Mononuclear cell (primary cell): ENCODE data around the gene AIF1. TPM values are rescaled to one million over a fixed set of nuclear protein-coding genes. Genes with fewer than 3 reads are reported as not detected.

Experiments used
- H3K27me3 ChIP-seq: 2 replicates; pipeline ENCODE4 v1.6.0; 2011; ENCODE audit warnings: low read length, control low read depth; ENCODE audit not compliant: insufficient read depth
- H3K4me1 ChIP-seq: 2 replicates; pipeline ENCODE4 v1.5.1; 2011; ENCODE audit warnings: mild to moderate bottlenecking, low read length, control low read depth; ENCODE audit not compliant: insufficient read depth
- H3K4me3 ChIP-seq: 2 replicates; pipeline ENCODE4 v1.5.1; 2011; ENCODE audit warnings: mild to moderate bottlenecking, low read length, moderate library complexity
- H3K9me3 ChIP-seq: 2 replicates; pipeline ENCODE4 v1.5.1; 2011; ENCODE audit warnings: low read depth, mild to moderate bottlenecking, control low read depth, low read length
- total RNA-seq: library from RNA; depleted of rRNA; stranded (reverse); fragments of >200 nt; gene quantifications from one replicate; pipeline ENCODE4 v1.2.3, GENCODE V29; 2012

The AIF1 gene
- total RNA-seq, result 245 TPM

- H3K27me3 ChIP-seq, result no peaks in the 10 kb centered on the region
- H3K4me1 ChIP-seq, result peaks cover 61% of the 10 kb centered on the region
- peak within 1 kb of the TSS; percentile 60 for H3K4me3 ChIP-seq
- no peaks in the 10 kb centered on the region for H3K9me3 ChIP-seq
Observed at GRCh38 chr6:31614684-31615578, at the start of gene AIF1. TSS of gene AIF1 (plus strand) at chr6:31615234. CDS start at chr6:31615330, 96 bp downstream.

- H3K4me3 ChIP-seq, result no peak overlapping the region
- H3K27me3 ChIP-seq, result no peaks in the 10 kb centered on the region
- no peaks in the 10 kb centered on the region for H3K9me3 ChIP-seq
- H3K4me1 ChIP-seq, result peaks cover 72% of the 10 kb centered on the region
Observed at GRCh38 chr6:31567531-31568370, 47.3 kb upstream of the AIF1 start.

GRCh38 chr6:31568537-31568961 is 46.5 kb upstream of the AIF1 start:
- Histone ChIP-seq H3K27me3 (no peaks in the 10 kb centered on the region), H3K9me3 (no peaks in the 10 kb centered on the region), H3K4me3 (no peak overlapping the region), H3K4me1 (peaks cover 72% of the 10 kb centered on the region)

DNA sequence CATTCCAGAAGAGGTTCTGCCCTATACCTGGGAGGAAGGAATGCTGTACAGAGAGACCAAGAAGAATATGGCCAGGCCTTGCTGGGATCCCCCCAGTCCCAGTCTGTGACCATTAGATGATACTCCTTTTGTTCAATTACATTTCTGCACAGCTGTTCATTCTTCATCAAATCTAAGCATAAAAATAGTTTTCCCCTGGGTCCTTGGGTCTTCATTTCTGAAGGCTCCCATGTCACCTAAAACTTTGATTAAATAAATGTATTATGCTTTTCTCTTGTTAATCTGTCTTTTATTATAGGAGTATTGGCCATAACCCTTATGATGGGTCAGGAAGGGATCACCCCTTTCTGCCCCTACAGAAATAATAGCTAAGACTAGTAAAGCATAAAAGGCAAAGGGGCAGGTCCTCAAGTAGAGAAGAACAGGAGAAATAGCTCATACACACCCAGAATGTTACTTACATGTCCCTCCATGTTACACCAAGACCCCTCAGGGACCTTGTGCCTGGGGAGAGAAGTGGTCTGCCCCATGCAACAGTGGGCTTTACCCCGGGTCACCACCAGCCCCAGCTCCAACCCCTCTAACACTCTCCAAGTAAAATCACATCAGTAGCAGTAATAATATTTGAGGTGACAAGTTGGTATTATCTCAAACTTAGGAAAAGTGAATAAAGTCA is 45.0 kb upstream of the AIF1 start:
- H3K27me3 ChIP-seq, result no peaks in the 10 kb centered on the region
- H3K9me3 ChIP-seq, result no peaks in the 10 kb centered on the region
- no peak overlapping the region for H3K4me3 ChIP-seq
- peaks cover 81% of the 10 kb centered on the region for H3K4me1 ChIP-seq

- Histone ChIP-seq H3K4me1 (peaks cover 96% of the 10 kb centered on the region), H3K4me3 (peak within 1 kb of the TSS; percentile 37), H3K27me3 (no peaks in the 10 kb centered on the region), H3K9me3 (no peaks in the 10 kb centered on the region)
Observed at GRCh38 chr6:31572041-31572911, 42.8 kb upstream of the AIF1 start, which contains the start of gene LTA. TSS of gene LTA (plus strand) at chr6:31572289. CDS start at chr6:31572743, 454 bp downstream.

DNA sequence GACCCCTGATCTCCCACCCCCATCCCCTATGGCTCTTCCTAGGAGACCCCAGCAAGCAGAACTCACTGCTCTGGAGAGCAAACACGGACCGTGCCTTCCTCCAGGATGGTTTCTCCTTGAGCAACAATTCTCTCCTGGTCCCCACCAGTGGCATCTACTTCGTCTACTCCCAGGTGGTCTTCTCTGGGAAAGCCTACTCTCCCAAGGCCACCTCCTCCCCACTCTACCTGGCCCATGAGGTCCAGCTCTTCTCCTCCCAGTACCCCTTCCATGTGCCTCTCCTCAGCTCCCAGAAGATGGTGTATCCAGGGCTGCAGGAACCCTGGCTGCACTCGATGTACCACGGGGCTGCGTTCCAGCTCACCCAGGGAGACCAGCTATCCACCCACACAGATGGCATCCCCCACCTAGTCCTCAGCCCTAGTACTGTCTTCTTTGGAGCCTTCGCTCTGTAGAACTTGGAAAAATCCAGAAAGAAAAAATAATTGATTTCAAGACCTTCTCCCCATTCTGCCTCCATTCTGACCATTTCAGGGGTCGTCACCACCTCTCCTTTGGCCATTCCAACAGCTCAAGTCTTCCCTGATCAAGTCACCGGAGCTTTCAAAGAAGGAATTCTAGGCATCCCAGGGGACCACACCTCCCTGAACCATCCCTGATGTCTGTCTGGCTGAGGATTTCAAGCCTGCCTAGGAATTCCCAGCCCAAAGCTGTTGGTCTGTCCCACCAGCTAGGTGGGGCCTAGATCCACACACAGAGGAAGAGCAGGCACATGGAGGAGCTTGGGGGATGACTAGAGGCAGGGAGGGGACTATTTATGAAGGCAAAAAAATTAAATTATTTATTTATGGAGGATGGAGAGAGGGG is 41.6 kb upstream of the AIF1 start:
- Histone ChIP-seq H3K9me3 (no peaks in the 10 kb centered on the region), H3K4me3 (no peak overlapping the region), H3K4me1 (peaks cover 96% of the 10 kb centered on the region), H3K27me3 (no peaks in the 10 kb centered on the region)

DNA sequence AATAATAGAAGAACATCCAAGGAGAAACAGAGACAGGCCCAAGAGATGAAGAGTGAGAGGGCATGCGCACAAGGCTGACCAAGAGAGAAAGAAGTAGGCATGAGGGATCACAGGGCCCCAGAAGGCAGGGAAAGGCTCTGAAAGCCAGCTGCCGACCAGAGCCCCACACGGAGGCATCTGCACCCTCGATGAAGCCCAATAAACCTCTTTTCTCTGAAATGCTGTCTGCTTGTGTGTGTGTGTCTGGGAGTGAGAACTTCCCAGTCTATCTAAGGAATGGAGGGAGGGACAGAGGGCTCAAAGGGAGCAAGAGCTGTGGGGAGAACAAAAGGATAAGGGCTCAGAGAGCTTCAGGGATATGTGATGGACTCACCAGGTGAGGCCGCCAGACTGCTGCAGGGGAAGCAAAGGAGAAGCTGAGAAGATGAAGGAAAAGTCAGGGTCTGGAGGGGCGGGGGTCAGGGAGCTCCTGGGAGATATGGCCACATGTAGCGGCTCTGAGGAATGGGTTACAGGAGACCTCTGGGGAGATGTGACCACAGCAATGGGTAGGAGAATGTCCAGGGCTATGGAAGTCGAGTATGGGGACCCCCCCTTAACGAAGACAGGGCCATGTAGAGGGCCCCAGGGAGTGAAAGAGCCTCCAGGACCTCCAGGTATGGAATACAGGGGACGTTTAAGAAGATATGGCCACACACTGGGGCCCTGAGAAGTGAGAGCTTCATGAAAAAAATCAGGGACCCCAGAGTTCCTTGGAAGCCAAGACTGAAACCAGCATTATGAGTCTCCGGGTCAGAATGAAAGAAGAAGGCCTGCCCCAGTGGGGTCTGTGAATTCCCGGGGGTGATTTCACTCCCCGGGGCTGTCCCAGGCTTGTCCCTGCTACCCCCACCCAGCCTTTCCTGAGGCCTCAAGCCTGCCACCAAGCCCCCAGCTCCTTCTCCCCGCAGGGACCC is 40.6 kb upstream of the AIF1 start:
- H3K4me3 ChIP-seq, result no peak overlapping the region
- H3K27me3 ChIP-seq, result no peaks in the 10 kb centered on the region
- peaks cover 96% of the 10 kb centered on the region for H3K4me1 ChIP-seq
- no peaks in the 10 kb centered on the region for H3K9me3 ChIP-seq

DNA sequence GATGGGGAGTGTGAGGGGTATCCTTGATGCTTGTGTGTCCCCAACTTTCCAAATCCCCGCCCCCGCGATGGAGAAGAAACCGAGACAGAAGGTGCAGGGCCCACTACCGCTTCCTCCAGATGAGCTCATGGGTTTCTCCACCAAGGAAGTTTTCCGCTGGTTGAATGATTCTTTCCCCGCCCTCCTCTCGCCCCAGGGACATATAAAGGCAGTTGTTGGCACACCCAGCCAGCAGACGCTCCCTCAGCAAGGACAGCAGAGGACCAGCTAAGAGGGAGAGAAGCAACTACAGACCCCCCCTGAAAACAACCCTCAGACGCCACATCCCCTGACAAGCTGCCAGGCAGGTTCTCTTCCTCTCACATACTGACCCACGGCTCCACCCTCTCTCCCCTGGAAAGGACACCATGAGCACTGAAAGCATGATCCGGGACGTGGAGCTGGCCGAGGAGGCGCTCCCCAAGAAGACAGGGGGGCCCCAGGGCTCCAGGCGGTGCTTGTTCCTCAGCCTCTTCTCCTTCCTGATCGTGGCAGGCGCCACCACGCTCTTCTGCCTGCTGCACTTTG is 39.6 kb upstream of the AIF1 start, which contains the start of gene TNF:
Gene TNF (plus strand): TSS at position 231 of the 567 bp plus-strand sequence. CDS start 177 bp downstream, at position 408.
- Histone ChIP-seq H3K4me1 (peaks cover 96% of the 10 kb centered on the region), H3K4me3 (peak within 1 kb of the TSS; percentile 57), H3K27me3 (no peaks in the 10 kb centered on the region), H3K9me3 (no peaks in the 10 kb centered on the region)

DNA sequence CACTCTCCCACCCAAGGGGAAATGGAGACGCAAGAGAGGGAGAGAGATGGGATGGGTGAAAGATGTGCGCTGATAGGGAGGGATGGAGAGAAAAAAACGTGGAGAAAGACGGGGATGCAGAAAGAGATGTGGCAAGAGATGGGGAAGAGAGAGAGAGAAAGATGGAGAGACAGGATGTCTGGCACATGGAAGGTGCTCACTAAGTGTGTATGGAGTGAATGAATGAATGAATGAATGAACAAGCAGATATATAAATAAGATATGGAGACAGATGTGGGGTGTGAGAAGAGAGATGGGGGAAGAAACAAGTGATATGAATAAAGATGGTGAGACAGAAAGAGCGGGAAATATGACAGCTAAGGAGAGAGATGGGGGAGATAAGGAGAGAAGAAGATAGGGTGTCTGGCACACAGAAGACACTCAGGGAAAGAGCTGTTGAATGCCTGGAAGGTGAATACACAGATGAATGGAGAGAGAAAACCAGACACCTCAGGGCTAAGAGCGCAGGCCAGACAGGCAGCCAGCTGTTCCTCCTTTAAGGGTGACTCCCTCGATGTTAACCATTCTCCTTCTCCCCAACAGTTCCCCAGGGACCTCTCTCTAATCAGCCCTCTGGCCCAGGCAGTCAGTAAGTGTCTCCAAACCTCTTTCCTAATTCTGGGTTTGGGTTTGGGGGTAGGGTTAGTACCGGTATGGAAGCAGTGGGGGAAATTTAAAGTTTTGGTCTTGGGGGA is 38.9 kb upstream of the AIF1 start:
- Histone ChIP-seq H3K4me1 (peaks cover 93% of the 10 kb centered on the region), H3K4me3 (peak overlapping the region; percentile 57), H3K27me3 (no peaks in the 10 kb centered on the region), H3K9me3 (no peaks in the 10 kb centered on the region)

- H3K4me3 ChIP-seq, result peak overlapping the region; percentile 57
- H3K4me1 ChIP-seq, result peaks cover 87% of the 10 kb centered on the region
- no peaks in the 10 kb centered on the region for H3K9me3 ChIP-seq
- no peaks in the 10 kb centered on the region for H3K27me3 ChIP-seq
Observed at GRCh38 chr6:31576897-31577578, 38.0 kb upstream of the AIF1 start.

DNA sequence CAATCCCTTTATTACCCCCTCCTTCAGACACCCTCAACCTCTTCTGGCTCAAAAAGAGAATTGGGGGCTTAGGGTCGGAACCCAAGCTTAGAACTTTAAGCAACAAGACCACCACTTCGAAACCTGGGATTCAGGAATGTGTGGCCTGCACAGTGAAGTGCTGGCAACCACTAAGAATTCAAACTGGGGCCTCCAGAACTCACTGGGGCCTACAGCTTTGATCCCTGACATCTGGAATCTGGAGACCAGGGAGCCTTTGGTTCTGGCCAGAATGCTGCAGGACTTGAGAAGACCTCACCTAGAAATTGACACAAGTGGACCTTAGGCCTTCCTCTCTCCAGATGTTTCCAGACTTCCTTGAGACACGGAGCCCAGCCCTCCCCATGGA is 37.5 kb upstream of the AIF1 start:
- H3K27me3 ChIP-seq, result no peaks in the 10 kb centered on the region
- H3K9me3 ChIP-seq, result no peaks in the 10 kb centered on the region
- H3K4me3 ChIP-seq, result peak overlapping the region; percentile 57
- peaks cover 87% of the 10 kb centered on the region for H3K4me1 ChIP-seq
